HG02798 (cell line): ENCODE data around the gene FRYL.
"Not testable (repeated sequence)": the region's sequence is repeated elsewhere in the genome, so short reads cannot be mapped to it uniquely, and the experiment has no call there.

Source experiments
- ATAC-seq: cut with Tn5 transposase; IDR thresholded peaks from one replicate; pipeline ENCODE4 v1.9.1; 2021; ENCODE audit warnings: mild to moderate bottlenecking; ENCODE audit not compliant: unreplicated experiment, poor library complexity

FRYL gene

GRCh38 chr4:48668254-48669017 lies 111.6 kb downstream of the FRYL start:
- ATAC-seq, result no peak

DNA sequence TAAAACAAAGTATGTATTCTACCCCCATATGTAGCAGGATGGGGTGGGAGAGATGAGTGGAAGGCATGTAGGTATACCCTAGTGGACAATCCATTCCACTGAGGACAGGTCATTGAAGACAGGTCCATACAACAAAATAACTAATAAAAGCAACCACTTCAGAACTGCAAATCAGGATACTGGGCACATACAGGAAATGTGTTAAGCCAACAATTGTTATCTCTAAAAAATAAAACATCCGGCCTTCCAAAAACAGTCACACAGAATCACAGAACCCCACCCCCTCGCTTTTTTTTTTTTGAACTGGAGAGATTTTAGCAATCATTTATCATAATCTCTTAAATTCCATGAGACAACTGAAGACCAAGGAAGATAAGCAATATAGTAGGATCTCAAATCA lies 112.9 kb downstream of the FRYL start:
- no peak for ATAC-seq

DNA sequence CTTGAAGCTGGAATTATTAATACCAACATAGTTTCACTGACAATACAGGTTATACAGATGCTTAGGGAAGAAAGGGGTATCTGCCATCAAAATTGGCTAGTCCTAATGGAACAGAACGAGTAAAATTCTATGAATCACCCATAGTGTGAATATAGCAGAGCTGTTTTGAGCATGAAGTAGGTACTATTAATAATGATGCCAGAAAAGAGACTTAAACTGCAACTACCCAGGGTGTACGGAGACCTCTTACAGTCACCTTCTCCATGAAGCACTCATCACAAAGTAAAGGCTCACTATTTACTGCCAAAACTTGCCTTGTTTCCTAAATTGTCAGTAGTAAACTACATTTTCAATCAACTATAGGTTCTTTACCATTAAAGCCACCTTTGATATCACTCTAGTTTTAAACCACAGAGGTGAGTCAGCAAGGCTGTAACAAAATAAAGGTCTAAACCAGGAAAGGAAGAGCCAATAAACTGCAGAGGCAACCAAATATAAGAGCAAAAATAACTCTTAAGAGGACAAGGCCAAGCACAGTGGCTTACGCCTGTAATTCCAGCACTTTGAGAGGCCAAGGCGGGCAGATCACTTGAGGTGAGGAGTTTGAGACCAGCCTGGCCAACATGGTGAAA lies 114.4 kb downstream of the FRYL start:
- no peak for ATAC-seq

DNA sequence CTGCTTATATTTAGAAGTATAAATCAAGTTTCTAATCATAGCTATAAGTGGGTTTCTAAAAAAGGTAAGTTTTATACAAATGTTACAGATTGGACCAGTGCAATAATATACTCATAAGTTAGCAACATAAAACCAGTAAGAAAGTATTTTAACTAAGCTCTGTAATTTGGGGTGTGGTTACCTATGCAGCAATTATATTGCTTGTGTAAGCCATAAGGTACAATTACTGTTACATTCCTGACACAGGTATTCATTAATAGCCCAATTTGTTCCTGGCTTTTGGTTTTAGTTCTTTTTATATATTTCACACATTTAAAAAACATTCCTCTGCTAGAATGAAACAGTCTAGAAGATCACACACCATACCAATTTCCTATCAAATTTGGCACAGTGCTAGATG lies 115.1 kb downstream of the FRYL start:
- no peak for ATAC-seq

- ATAC-seq, result no peak
Observed at GRCh38 chr4:48661391-48661790, 118.7 kb downstream of the FRYL start.

DNA sequence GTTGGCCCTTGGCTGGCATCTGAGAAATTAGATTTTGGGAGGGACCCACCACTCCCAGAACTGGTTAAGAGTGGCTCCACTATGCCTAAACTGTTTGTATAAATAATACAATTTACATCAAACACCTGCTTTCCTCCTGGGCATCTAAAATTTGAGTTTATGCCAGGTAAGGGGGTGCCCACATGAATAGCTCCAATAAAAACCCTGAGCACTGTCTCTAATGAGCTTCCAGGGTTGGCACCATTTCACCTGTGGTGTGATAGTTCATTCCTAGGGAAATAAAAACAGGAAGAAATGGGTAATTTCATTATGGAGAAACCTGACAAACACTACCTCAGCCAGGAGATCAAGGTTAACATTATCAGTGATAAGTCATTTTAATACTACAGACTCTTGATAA lies 119.7 kb downstream of the FRYL start:
- no peak for ATAC-seq

DNA sequence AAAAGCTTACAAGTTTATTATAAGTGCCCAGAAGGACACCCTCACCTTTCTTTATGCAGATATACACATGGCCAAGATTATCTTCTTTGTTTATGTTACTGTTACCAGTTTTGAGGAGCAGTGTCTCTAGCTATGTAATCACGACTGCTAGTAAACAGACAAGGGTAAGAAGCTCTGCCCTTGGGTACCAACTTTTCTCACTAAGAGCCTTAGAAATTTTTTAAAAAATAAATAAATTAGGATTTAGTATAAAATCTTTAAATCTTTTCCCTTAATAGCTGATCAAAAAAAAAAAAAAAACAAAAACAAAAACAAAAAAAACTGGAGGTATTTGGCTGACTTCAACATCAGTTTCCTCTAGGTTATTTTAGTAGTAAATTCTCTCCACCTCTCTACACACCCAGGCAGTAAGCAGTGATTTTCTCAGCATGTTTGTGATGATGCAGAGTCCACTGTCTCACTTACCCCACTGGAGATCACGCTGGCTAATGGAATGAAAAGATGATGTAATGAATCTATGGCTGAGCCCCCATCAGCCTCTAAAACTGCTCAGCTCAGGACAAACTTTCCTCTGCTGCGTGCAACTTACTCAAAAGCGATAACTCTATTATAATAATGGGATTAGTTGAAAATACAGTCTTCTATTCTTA lies 125.9 kb downstream of the FRYL start:
- ATAC-seq, result no peak

DNA sequence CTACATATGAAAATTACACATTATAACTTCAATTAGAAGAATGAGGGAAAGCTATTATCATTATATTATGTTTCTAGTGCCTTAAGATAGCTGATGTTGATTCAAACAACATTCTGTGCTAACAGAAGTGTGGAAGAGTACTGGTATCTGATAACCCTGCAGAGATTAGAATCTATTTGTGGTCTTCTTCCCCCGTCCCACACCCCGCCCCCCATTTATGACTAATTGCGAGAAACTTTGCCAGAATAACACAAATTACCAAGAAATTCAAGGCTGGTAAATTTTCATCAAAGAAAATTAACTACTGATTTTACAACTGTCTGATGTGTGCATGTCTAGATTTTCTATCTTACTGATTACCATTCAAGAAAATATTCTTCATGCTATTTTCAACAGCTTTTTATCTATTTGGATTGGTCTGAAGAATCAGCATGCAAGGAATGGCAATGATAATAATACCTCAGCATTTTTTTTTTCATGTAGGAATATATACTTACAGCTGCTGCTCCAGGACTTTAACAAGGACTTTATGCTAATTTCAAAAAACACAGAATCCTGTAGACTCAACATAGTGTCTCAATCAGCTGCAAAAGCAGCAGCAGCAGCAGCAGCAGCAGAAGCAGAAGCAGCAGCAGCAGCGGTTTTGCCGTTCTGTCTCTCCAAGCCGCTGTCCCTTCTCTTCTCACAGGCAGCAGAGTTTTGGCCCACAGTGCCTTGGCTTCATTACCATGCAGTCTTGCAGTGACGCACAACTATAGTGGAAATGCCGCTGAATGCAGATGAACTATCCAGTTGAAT lies 126.7 kb downstream of the FRYL start:
- ATAC-seq, result no peak

DNA sequence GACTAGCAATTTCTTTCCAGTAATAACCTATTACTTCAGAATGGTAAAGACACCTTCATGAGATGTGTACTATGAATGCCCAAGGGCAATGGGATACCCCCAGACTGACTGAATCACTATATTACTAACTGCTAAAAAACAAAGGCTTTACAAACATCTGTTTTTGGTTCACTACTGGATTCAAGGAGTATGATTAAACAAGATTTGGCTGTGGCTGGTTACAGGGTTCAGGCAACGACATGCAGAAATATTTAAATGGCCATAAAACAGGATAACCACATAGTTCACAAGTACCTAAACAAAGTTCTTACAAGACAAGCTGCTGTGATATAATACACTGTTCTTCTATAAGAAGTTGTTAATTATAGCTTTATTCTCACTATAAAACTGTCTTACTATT lies 128.2 kb downstream of the FRYL start:
- no peak for ATAC-seq

DNA sequence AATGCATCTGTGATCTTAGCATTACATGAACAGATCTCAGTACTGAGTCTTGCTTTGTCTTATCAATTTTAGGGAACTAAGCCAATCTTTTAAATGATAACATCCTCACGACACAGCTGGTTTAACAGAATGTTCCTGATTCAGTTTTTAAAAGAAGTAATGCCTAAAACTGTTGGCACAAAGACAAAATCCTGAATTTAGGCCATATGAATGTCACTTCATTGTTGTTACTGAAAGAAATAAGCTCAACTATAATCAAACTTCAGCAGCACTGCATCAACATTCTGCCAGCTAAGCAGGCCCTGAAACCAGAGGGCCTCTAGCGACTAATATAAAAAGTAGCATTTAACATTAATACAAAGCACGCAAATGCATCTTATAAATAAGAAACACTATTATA lies 130.6 kb downstream of the FRYL start:
- no peak for ATAC-seq

DNA sequence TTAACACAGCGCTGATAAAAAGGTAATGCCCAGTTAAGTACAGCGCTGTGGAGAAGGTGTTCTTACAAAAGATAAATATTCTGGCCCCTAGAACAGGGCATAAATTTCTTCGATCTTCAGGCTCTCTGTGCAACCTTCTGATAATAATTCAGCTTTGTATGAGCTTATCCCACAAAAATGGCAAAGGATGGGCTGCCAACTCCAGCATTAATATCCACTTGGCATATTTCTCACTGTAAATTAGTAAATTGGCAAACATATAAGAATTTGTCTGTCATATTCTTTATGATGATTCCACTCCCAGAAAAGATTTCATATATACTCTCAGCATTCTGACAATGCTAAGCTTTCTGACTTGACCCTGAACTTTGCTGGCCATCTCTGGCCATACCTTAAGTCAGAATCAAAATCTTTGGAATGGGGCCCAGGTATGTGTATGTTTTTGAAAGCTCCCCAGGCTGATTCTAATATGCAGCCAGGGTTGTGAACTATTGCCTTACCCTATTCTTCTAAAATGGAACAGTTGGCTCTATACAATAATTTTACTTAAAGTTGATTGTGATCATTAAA lies 134.8 kb downstream of the FRYL start:
- no peak for ATAC-seq

GRCh38 chr4:48642421-48643374 lies 137.4 kb downstream of the FRYL start:
- no peak for ATAC-seq

- no peak for ATAC-seq
Observed at GRCh38 chr4:48641401-48641800, 138.7 kb downstream of the FRYL start.

GRCh38 chr4:48640699-48641098 lies 139.4 kb downstream of the FRYL start:
- no peak for ATAC-seq

DNA sequence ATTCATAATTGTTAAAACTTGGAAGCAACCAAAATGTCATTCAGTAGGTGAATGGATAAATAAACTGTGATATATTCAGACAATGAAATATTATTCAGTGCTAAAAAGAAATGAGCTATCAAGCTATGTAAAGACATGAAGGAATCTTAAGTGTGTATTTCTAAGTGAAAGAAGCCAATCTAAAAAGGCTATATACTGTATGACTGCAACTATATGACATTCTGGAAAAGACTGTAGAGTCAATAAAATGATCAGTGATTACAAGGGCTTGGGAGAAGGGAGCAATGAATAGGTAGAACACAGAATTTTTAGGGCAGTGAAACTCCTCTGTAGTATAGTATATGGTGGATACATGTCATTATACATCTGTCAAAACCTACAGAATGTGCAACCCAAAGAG lies 139.9 kb downstream of the FRYL start:
- ATAC-seq, result no peak

DNA sequence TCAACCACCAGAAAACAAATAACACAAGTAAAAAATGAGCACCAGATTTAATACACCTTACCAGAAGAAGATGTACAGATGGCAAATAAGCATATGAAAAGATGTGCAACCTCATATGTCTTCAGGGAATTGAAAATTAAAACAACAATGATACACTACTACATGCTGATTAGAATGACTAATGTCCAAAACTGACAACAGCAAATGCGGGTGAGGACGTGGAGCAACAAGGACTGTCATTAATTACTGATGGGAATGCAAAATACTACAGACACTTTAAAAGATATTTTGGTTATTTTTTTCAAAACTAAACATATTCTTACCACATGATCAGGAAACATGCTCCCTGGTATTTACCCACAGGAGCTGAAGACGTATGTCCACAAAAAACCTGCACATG lies 140.3 kb downstream of the FRYL start:
- no peak for ATAC-seq

DNA sequence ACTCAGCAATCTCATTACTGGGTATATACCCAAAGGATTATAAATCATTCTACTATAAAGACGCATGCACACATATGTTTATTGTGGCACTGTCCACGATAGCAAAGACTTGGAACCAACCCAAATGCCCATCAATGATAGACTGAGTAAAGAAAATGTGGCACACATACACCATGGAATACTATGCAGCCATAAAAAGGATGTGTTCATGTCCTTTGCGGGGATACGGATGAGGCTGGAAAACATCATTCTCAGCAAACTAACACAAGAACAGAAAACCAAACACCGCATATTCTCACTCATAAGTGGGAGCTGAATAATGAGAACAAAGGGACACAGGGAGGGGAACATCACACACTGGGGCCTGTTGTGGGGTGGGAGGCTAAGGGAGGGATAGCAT lies 141.5 kb downstream of the FRYL start:
- not testable (repeated sequence) for ATAC-seq

DNA sequence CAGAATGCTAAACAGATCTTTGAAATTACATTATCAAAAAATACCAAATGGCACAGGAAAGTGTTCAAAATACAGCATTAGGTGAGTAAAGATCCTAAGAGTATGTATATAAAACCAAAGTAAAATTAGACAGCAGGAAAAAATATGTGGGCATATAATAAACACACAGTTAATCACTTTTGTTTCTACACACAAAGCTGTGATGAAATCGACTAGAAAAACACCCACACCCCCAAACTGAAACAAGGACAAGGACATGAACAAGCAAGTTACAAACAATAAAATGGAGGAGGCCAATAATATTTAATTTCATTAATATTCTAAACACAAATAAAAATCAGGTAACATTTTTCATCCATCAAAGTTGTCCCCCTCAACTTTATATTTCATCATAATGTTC lies 143.2 kb downstream of the FRYL start:
- ATAC-seq, result no peak

GRCh38 chr4:48635980-48636379 lies 144.1 kb downstream of the FRYL start:
- ATAC-seq, result no peak
